ENCODE measurements around the gene HIP1R.
"Not testable (repeated sequence)": the region's sequence is repeated elsewhere in the genome, so short reads cannot be mapped to it uniquely, and the experiment has no call there.

Gene HIP1R

GRCh38 chr12:122874081-122874480 is 38.8 kb downstream of the HIP1R start:
- no peak for TF ChIP-seq CTCF (IDR thresholded peaks at IDR 0.05; ENCODE audit: borderline replicate concordance, insufficient read depth, low read depth, low read length)
- no peak overlapping the region for H3K4me3 ChIP-seq (ENCODE audit: low read depth, low read length)

- H3K4me3 ChIP-seq (ENCODE audit: low read depth, low read length), result no peak overlapping the region
- TF ChIP-seq CTCF (IDR thresholded peaks at IDR 0.05; ENCODE audit: borderline replicate concordance, insufficient read depth, low read depth, low read length), result no peak
Measured at GRCh38 chr12:122875590-122876220, 40.4 kb downstream of the HIP1R start.

- not testable (repeated sequence) for H3K4me3 ChIP-seq (ENCODE audit: low read depth, low read length)
Measured at GRCh38 chr12:122876281-122876680, 41.0 kb downstream of the HIP1R start.

- no peak overlapping the region for H3K4me3 ChIP-seq (ENCODE audit: low read depth, low read length)
- no peak for TF ChIP-seq CTCF (IDR thresholded peaks at IDR 0.05; ENCODE audit: borderline replicate concordance, insufficient read depth, low read depth, low read length)
Measured at GRCh38 chr12:122876731-122877130, 41.5 kb downstream of the HIP1R start.

GRCh38 chr12:122878780-122879612 is 43.7 kb downstream of the HIP1R start:
- no peak overlapping the region for H3K4me3 ChIP-seq (ENCODE audit: low read depth, low read length)
- no peak for TF ChIP-seq CTCF (IDR thresholded peaks at IDR 0.05; ENCODE audit: borderline replicate concordance, insufficient read depth, low read depth, low read length)

- no peak for TF ChIP-seq CTCF (IDR thresholded peaks at IDR 0.05; ENCODE audit: borderline replicate concordance, insufficient read depth, low read depth, low read length)
- H3K4me3 ChIP-seq (ENCODE audit: low read depth, low read length), result no peak overlapping the region
Measured at GRCh38 chr12:122880155-122880667, 45.0 kb downstream of the HIP1R start.

GRCh38 chr12:122880668-122881067 is 45.4 kb downstream of the HIP1R start:
- H3K4me3 ChIP-seq (ENCODE audit: low read depth, low read length), result no peak overlapping the region
- TF ChIP-seq CTCF (IDR thresholded peaks at IDR 0.05; ENCODE audit: borderline replicate concordance, insufficient read depth, low read depth, low read length), result 0 out of 2 replicates have a peak, but pooled peaks have one; percentile 45

Data from GM12875 (cell line).